A673 (cell line): ENCODE results near the gene DSTYK. TPM values are rescaled to one million over a fixed set of nuclear protein-coding genes. Genes with fewer than 3 reads are reported as not detected.
"Not testable (repeated sequence)": the region's sequence is repeated elsewhere in the genome, so short reads cannot be mapped to it uniquely, and the experiment has no call there.

Experiments
- BruUV-seq: library from RNA; stranded (reverse); fragments of 400-500 nt; replicated peaks from 2 replicates; lab custom pipeline; 2021; lab: Mats Ljungman, UMichigan
- CTCF ChIA-PET: fragments of 300-600 bp; sonication (Branson Sonifier 250); formaldehyde crosslinking; loops from one replicate; lab custom pipeline; 2022; ENCODE audit warnings: antibody characterized with exemption; lab: Charles Lee
- POLR2A ChIA-PET: fragments of 300-600 bp; sonication (Branson Sonifier 250); formaldehyde crosslinking; loops from one replicate; lab custom pipeline; 2022; ENCODE audit warnings: antibody characterized with exemption; ENCODE audit not compliant: low non-redundant PET; lab: Charles Lee
- DNase-seq: peaks from one replicate; pipeline ENCODE4 v3.0.0-alpha.2; 2015; ENCODE audit warnings: low spot score
- H3K27ac ChIP-seq: fragments of 200-600 bp; sonication (generic); 2 replicates; pipeline ENCODE4 v1.5.1; 2016; ENCODE audit warnings: mixed run types, low read depth, mild to moderate bottlenecking, mixed read lengths, antibody characterized with exemption, low read length; ENCODE audit not compliant: poor library complexity, severe bottlenecking
- H3K27me3 ChIP-seq: fragments of 200-600 bp; sonication (generic); replicated peaks from 2 replicates; pipeline ENCODE4 v1.6.1; 2017; ENCODE audit warnings: mixed run types, low read depth, mild to moderate bottlenecking, mixed read lengths, antibody characterized with exemption, low read length; ENCODE audit not compliant: insufficient read depth, poor library complexity
- H3K36me3 ChIP-seq: fragments of 200-600 bp; sonication (generic); 2 replicates; pipeline ENCODE4 v1.6.1; 2016; ENCODE audit warnings: mixed run types, mild to moderate bottlenecking, mixed read lengths, antibody characterized with exemption, low read length; ENCODE audit not compliant: insufficient read depth, poor library complexity, severe bottlenecking
- H3K4me1 ChIP-seq: fragments of 200-600 bp; sonication (generic); 2 replicates; pipeline ENCODE4 v1.6.1; 2017; ENCODE audit warnings: mixed run types, mild to moderate bottlenecking, mixed read lengths, antibody characterized with exemption, low read length; ENCODE audit not compliant: insufficient read depth, poor library complexity, severe bottlenecking
- H3K4me3 ChIP-seq: fragments of 200-600 bp; sonication (generic); 2 replicates; pipeline ENCODE4 v1.5.1; 2016; ENCODE audit warnings: low read depth, mixed run types, mild to moderate bottlenecking, mixed read lengths, low read length; ENCODE audit not compliant: poor library complexity, severe bottlenecking
- H3K9me3 ChIP-seq: fragments of 200-600 bp; sonication (generic); 2 replicates; pipeline ENCODE4 v1.6.1; 2016; ENCODE audit warnings: mixed run types, low read depth, mild to moderate bottlenecking, mixed read lengths, antibody characterized with exemption, low read length; ENCODE audit not compliant: poor library complexity, severe bottlenecking
- EZH2 ChIP-seq: fragments of 200-600 bp; sonication (generic); IDR thresholded peaks from 2 replicates; pipeline ENCODE4 v1.6.1; 2017; ENCODE audit warnings: borderline replicate concordance, low read depth, mild to moderate bottlenecking, mixed read lengths, antibody characterized with exemption, low read length; ENCODE audit not compliant: poor library complexity, severe bottlenecking
- intact Hi-C: fragments of 100-400 bp; cut with micrococcal nuclease; formaldehyde crosslinking; loops from one replicate; pipeline ENCODE4 v1.10.0; 2022; ENCODE audit not compliant: unreplicated experiment
- total RNA-seq: library from RNA; stranded (reverse); gene quantifications from 2 replicates; pipeline ENCODE4 v1.2.3, GENCODE V29; 2021
- TF ChIP-seq, protein P1 (sequence below): fragments of 300-800, 200-600 bp; sonication (generic); conservative IDR thresholded peaks from 2 replicates; pipeline ENCODE4 v1.5.1; 2017; ENCODE audit warnings: low read depth, mild to moderate bottlenecking, antibody characterized with exemption, low read length, moderate library complexity, mixed read lengths

DSTYK gene
- total RNA-seq, 1 experiment from 2014 or later, result 7.1 TPM

GRCh38 chr1:205235951-205236350 lies 24.4 kb upstream of the DSTYK start:
- H3K4me3 ChIP-seq, result no peak overlapping the region
- TF ChIP-seq, protein P1, sequence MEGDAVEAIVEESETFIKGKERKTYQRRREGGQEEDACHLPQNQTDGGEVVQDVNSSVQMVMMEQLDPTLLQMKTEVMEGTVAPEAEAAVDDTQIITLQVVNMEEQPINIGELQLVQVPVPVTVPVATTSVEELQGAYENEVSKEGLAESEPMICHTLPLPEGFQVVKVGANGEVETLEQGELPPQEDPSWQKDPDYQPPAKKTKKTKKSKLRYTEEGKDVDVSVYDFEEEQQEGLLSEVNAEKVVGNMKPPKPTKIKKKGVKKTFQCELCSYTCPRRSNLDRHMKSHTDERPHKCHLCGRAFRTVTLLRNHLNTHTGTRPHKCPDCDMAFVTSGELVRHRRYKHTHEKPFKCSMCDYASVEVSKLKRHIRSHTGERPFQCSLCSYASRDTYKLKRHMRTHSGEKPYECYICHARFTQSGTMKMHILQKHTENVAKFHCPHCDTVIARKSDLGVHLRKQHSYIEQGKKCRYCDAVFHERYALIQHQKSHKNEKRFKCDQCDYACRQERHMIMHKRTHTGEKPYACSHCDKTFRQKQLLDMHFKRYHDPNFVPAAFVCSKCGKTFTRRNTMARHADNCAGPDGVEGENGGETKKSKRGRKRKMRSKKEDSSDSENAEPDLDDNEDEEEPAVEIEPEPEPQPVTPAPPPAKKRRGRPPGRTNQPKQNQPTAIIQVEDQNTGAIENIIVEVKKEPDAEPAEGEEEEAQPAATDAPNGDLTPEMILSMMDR, result no peak
- TF ChIP-seq EZH2, result no peak
- no peaks in the 10 kb centered on the region for H3K9me3 ChIP-seq
- no TSS peak for BruUV-seq
- no peaks in the 10 kb centered on the region for H3K4me1 ChIP-seq
- intact Hi-C loops, result no loop called here
- no peaks in the 10 kb centered on the region for H3K36me3 ChIP-seq
- DNase-seq, result no peak
- H3K27me3 ChIP-seq, result no peaks in the 10 kb centered on the region
- H3K27ac ChIP-seq, result no peak overlapping the region
- POLR2A ChIA-PET, result no interaction called here
- CTCF ChIA-PET, result no interaction called here

- CTCF ChIA-PET, H3K36me3 ChIP-seq, H3K27me3 ChIP-seq, intact Hi-C loops, DNase-seq, H3K9me3 ChIP-seq, H3K4me1 ChIP-seq, BruUV-seq, H3K4me3 ChIP-seq, H3K27ac ChIP-seq: not testable (repeated sequence)
- POLR2A ChIA-PET, result interaction anchor here (0.7 kb wide), 2 partner anchors 87 to 292 kb away, joined by 5 read pairs; no protein-coding TSS in a partner anchor
These were observed 22.5 kb upstream of the DSTYK start for GRCh38 chr1:205233986-205234385.

GRCh38 chr1:205232945-205233397 lies 21.5 kb upstream of the DSTYK start:
- Histone ChIP-seq H3K4me3 (no peak overlapping the region), H3K27ac (no peak overlapping the region)
- TF ChIP-seq EZH2, result no peak
- TF ChIP-seq, protein P1, result no peak

DNA sequence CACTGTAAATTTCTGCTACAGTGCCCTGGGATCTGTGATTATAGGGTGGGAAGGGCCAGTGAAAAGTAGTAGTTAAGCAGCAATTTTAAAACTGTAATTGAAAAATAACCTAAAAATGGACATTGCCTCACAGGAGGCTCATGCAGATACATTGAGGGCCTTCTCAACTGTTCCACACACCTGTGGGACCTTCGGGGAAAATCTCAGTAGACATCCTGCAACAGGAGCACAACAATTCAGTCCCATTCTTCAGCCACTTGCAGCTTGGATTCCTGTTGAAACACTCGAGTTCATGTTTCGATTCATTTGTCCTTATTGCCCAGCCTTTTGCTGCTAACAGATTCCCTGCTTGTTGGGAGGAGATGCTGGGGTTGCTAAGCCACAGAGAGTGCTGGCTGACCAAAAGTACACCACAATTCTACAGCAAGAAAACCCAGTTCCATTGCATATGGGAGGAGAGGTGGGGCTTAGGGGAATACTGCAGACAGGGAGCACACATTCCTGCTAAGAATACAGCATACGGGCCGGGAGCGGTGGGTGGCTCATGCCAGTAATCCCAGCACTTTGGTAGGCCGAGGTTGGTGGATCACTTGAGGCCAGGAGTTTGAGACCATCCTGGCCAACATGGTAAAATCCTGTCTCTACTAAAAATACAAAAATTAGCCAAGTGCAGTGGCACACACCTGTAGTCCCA lies 20.8 kb upstream of the DSTYK start:
- H3K9me3 ChIP-seq, result no peaks in the 10 kb centered on the region
- BruUV-seq, result no TSS peak
- H3K27me3 ChIP-seq, result no peaks in the 10 kb centered on the region
- no peak overlapping the region for H3K27ac ChIP-seq
- H3K4me3 ChIP-seq, result no peak overlapping the region
- no peaks in the 10 kb centered on the region for H3K36me3 ChIP-seq
- intact Hi-C loops, result no loop called here
- ChIA-PET POLR2A (no interaction called here), CTCF (no interaction called here)
- DNase-seq, result no peak
- peaks cover 1% of the 10 kb centered on the region for H3K4me1 ChIP-seq
- TF ChIP-seq EZH2, result no peak
- TF ChIP-seq, protein P1, result no peak

More at GRCh38 chr1:205232945-205233397, 21.5 kb upstream of the DSTYK start:
- intact Hi-C loops, result no loop called here
- H3K9me3 ChIP-seq, result no peaks in the 10 kb centered on the region
- BruUV-seq, result no TSS peak
- POLR2A ChIA-PET, result no interaction called here
- CTCF ChIA-PET, result no interaction called here
- no peaks in the 10 kb centered on the region for H3K36me3 ChIP-seq
- DNase-seq, result no peak
- no peaks in the 10 kb centered on the region for H3K4me1 ChIP-seq
- H3K27me3 ChIP-seq, result no peaks in the 10 kb centered on the region
